GM18907 (cell line): Measurements from ENCODE around the gene FRMPD1.
"Not testable (repeated sequence)": the region's sequence is repeated elsewhere in the genome, so short reads cannot be mapped to it uniquely, and the experiment has no call there.

Source experiments
- ATAC-seq: cut with Tn5 transposase; IDR thresholded peaks from one replicate; pipeline ENCODE4 v1.9.1; 2021; ENCODE audit warnings: mild to moderate bottlenecking, moderate library complexity; ENCODE audit not compliant: unreplicated experiment

The FRMPD1 gene

DNA sequence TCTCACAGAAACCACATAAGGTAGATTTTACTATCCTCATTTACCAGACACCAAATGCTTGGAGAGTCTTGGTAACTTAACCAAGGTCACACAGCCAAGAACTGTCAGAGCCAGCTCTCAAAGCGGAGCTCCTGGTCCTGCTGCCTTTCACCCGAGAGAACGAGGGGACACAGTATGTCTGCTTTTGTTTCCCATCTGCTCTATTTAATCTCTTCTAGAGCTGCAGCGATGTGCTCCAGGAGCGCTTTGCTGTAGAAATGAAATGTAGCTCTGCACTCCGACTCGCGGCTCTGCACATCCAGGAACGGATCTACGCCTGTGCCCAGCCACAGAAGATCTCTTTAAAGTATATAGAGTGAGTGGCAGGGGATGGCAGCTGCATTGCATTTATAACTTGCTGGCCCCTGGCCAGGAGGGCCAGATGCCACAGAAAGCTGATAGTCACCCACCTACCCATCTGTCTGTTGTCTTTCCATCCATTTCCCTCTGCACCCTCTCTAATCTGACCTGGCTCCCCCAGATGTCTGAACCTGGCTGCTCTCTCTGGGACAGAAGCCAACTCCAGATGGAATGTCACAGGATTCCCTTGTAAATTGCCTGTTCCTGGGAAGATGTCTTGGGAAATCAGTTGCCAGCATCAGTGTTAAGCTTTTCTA lies 81.5 kb downstream of the FRMPD1 start:
- no peak for ATAC-seq

DNA sequence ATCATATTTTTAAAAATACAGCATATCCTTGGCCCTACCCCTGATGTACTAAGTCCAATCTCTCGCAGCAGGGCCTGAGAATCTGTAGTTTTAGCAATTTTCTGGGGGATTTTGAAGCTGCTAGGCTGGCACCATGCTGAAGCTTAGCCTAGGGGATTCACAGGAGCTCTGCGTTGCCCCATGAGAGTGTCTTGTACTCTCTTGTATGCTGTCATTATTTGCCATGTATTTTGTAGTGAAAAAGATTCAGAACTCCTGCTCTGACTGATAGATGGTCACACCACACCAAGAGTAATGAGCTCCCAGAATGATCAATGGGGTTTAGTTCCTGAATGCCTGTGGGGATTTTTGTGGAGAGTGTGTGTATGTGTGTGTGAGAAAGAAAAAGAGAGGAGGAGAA lies 82.2 kb downstream of the FRMPD1 start:
- no peak for ATAC-seq

DNA sequence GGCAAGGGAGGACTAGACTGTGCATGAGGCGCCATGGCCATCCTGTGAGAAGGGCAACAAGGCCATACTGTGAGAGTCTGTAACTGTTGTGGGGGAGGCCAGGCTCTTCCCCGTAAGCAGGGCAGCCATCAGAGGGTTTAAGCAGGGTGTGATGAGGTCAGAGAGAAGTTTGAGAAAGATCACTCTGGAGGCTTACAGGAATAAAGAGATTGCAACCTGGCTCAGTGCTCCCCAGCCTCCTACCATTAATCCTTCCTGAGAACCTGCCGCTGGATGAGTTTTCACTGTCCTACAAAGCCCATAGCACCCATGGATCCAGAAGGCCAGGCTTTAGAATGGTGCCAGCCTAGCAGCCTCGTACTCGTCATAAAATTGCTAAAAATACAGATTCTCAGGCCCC lies 88.5 kb downstream of the FRMPD1 start:
- no peak for ATAC-seq

DNA sequence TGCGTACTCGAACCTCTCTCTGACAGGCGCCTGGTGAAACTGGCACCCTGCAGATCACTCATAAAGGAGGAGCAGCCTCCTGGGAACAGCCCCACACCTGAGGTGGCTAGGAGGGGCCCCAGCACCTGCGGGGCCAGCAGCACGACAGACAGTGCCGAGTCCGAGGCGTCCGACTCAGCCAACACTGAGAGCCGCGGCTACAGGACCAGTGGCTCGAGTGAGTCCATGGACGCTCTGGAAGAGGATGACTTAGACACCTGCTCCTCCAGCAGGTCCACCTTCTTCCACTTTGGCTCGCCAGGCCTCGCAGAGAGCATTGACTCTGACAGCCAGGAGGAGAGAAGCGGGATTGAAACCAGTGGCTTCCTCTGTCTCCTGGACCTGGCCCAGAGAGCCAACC lies 89.4 kb downstream of the FRMPD1 start:
- ATAC-seq, result no peak

DNA sequence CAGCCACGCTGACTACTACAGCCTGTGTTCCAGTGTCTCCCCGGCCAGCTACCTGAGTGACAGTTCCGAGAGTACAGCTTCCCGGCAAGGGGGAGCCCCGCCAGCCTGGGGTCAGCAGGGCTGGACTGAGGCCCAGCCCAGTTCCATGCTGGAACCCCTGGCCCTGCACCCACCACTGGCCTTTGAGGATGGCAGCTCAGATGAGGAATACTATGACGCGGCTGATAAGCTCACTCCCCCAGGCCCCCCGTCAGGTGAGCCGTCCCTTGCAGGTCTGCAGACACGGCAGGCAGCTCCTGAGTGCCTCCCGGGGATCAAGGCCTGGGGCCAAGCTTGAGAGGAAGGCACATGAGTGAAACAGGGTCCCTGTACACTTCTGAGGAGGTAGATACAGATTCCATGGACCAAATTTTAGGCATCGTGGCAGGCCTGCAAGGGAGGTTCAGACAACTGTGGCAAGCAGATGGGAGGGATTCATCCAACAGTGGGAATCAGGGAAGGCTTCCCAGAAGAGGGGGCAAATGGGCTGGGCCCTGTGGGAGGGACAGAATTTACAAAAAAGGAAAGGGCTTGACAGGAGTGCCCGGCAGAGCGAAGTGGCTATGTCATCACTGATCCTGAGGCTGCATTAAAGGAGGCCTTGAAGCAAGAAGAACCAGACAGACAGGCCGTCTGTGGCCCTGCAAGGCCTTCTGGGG lies 90.0 kb downstream of the FRMPD1 start:
- ATAC-seq, result no peak

DNA sequence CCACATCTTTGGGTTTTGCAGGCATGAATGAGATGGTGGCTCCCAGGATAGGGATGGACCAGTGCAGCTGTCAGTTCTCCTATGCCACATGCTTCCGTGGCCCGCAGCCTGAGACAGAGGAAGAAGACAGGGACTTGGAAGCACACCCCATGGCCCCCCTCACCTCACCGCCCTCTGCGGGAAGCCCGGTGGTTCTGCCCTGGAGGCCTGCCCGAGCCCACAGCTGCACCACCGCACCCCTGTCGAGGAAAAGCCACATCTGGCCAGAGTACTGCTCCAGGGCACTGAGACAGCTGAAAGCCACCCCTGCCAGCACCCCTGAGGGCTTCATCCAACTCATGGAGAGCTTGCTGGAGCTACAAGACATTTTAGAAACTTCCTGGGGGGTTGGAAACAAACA lies 95.2 kb downstream of the FRMPD1 start:
- ATAC-seq, result no peak

DNA sequence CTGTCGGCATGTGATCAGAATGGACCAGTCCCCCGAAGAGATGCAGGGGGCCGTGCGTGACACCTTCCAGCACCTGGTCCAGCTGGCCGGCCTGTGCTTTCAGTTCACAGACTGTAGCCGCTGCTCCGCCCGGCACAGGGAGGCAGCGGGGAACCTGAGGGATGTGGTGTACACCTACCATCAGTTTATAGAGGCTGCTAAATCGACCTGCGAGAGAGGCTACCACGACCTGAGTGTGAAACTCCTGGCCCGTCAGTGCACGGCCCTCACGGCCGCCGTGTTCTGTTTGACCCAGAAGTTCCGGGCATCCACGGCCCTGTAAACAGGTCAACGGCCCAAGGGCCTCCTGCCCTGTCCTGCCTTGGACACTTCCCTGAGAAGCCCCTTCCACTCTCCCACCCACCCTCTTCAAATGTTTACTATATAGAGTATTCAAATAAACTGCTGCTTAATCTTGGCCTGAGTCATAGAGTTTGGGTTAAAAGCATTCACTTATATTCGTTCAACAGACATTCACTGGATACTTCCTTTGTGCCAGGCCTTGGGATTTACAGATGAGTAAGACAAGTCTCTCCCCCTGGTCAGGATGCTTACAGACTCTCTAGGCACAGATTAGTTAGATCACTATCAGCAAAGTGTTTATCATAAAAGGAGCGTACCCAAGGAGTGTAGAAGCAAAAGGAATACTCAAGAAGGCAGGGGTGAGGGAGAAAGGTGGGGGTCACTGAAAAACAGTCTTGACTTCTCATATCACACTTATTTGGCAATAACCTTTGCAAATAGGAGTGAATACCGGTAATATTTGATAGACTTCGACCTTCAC lies 95.9 kb downstream of the FRMPD1 start:
- no peak for ATAC-seq

DNA sequence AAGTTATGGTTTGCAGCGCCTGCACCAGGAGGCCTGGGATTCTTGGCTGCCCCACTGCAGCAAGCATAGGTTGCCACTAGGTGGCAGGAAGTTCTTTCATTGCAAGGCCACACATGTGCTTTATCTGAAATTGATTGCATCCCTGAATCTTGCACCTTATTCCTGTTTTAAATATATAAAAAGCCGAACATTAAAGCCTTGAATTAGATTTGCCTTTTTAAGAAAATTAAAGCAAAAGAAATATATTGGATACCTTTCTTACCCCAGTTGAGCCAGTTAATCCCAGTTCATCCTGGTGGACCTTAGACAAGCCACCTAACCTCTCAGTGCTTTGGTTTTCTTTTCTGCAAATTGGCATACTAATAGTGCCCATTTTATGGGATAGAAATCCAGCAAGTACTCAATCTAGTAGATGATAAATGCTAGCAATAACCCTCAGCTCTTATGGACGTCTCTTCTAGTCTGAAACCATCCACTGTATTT lies 96.6 kb downstream of the FRMPD1 start:
- ATAC-seq, result no peak

DNA sequence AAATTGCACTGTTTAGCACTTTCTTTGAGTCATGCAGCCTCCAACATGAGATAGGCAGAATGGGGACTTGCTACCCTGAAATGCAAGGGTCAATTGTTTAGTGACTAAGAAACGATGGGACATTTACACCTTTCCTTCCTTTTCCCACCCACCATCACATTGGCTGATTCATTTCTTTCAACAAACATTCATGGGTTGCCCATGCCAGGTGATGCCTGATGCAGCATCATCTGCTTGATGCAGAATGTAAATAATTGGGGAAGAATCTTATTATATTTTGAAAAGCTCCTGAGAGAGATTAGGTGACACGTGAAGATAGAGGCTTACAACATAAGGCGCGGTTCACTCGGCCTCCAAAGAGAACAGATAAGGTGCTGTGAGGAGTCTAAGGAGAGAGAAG lies 98.4 kb downstream of the FRMPD1 start:
- no peak for ATAC-seq

DNA sequence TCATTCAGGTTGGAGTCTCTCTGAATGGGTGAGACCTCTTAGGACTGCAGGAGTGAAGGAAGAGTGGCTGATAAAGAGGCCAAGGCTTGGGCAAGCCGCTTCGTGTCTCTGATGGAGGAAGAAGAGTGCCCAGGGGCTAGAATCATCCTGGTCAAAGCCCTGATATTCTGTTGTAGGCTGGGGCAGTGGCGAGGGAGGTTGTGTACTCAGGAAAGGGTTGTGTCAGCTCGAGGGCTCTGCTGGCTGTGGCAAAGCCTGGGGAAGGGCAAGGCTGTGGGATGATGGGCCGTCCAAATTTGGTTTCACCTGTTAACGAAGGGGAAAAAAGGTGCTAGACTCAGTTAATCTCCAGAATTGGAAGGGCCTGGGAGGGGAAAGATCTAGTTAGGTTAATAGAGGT lies 100.4 kb downstream of the FRMPD1 start:
- no peak for ATAC-seq

DNA sequence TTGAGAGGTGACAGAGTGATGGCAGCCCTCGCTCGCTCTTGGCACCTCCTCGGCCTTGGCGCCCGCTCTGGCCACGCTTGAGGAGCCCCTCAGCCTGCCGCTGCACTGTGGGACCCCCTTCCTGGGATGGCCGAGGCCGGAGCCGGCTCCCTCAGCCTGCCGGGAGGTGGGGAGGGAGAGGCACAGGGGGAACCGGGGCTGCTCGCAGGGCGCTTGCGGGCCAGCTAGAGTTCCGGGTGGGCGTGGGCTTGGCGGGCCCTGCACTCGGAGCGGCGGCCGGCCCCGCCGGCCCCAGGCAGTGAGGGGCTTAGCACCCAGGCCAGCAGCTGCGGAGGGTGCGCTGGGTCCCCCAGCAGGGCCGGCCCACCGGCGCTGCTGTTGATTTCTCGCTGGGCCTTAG lies 101.0 kb downstream of the FRMPD1 start:
- ATAC-seq, result not testable (repeated sequence)

DNA sequence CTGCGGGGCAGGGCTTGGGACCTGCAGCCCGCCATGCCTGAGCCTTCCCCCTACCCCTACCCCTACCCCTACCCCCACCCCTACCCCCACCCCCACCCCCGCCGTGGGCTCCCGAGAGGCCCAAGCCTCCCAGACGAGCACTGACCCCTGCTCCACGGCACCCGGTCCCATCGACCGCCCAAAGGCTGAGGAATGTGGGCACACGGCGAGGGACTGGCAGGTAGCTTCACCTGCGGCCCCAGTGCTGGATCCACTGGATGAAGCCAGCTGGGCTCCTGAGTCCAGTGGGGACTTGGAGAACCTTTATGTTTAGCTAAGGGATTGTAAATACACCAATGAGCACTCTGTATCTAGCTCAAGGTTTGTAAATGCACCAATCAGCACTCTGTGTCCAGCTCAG lies 101.4 kb downstream of the FRMPD1 start:
- ATAC-seq, result not testable (repeated sequence)

DNA sequence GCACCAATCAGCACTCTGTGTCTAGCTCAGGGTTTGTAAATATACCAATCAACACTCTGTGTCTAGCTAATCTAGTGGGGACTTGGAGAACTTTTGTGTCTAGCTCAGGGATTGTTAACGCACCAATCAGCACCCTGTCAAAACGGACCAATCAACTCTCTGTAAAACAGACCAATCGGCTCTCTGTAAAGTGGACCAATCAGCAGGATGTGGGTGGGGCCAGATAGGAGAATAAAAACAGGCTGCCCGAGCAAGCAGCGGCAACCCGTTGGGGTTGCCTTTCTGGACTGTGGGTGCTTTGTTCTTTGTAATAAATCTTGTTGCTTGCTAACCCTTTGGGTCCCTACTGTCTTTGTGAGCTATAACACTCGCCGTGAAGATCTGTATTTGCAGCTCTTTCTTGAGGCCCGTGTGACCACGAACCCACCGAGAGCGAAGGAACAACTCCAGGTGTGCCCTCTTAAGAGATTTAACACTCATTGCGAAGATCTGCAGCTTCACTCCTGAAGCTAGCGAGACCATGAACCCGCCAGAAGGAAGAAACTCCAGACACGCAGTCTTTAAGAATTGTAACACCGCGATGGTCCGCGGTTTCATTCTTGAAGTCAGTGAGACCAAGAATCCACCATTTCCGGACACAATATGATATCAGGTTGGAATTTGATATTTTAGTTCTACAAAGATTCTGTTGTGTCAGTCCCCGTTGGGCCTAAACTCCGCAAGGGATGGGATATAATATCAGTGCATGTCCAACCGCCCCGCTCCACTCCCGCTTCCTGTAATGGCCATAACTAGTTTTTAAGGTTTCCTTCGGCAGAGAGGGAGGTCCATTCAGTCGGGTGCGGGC lies 102.1 kb downstream of the FRMPD1 start:
- no peak for ATAC-seq

DNA sequence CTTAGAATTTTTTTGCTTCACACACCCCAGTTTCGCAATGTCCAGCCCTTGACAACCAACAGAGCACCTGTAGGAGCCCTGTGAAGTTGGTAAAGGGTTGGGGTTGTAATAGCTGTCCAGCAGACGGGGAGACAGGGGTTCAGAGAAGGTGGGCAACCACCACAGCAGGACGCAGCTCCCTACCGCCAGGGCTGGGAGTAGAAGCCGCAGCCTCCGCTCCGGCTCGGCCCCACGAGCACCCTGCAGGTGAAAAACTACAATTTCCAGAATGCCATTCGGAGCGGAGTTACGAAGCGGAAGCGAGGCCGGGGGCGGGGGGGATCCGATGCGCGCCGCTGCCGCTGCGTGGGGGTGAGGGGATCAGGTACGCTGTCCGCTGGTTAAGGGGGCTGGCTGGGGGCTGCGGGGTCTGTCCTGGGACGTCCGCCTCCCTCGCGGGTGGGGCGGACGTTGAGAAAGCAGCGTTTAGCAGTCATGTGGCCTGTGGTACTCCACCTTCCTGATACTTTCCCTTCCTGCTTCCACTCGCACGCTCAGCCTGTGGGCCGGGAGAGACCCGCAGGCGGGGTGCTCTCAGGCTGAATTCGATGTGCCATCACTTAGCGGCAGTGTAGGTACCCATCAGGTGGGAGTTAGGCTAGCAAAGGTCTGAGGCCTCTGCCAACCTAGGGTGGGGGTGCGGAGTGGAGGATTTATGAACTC lies 102.9 kb downstream of the FRMPD1 start, which contains the start of gene TRMT10B:
TSS of gene TRMT10B (plus strand) at position 317 of the 702 bp plus-strand sequence. CDS start 8,127 bp downstream, outside the sequence.
- peak; percentile 91 for ATAC-seq

DNA sequence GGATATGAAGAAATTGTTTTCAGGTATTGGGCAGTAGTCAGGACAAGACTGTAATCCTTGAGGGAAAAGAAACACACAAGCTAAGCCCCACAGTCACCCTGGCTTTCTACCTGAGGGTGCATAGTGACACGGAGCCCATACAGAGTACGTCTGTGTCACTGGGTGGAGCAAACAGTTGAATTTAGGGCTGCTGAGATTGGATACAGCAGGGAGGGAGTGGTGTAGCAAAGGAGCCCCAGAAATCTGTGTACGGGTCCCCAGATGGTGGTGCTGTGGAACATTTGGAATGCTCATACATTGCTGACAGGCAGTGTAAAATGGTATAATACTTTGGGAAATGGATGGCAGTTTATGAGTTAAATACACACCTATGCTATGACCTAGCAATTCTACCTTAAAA lies 108.0 kb downstream of the FRMPD1 start:
- no peak for ATAC-seq

DNA sequence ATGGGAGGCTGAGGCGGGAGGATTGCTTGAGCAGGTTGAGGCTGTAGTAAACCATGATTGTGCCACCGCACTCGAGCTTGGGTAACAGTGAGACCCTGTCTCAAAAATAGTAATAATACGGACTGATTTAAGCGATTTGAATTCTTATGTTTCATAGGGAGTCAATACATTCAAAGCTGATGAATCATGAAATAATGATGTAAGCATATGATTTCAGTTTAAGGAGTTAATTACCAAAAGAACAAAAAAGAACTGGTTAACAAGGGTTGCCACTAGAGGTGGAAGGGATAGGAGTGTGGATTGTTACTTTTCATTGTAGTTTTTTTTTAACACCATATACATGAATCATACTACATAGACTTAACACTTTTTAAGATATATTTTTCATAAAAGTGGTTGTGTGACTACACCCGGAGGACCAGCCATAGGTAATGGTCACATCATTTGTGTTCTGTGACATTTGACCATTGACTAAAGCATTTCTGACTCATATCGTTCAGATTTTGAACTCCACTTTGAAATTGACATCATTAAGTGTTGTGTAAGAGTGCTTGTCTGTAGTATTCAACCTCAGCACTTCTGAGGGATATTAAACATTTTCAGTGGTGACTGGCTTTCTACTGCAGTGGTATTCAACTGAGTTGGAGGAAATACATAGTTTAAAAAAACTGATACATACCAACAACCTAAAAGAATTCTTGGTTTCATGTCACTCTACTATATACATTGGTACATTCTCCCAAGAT lies 109.8 kb downstream of the FRMPD1 start:
- ATAC-seq, result no peak

DNA sequence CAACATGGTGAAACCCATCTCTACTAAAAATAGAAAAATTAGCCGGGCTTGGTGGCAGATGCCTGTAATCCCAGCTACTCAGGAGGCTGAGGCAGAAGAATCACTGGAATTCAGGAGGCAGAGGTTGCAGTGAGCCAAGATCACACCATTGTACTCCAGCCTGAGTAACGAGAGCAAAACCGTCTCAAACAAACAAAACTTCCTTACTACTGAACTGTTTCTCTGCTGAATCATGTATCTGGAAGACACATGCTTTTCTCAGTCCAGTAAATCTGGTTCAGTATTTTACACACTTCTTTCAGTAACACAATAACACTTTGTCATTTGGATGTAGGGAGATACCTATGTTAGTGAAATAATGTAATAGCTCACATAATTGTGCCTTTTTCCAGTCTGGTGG lies 110.8 kb downstream of the FRMPD1 start:
- ATAC-seq, result no peak

DNA sequence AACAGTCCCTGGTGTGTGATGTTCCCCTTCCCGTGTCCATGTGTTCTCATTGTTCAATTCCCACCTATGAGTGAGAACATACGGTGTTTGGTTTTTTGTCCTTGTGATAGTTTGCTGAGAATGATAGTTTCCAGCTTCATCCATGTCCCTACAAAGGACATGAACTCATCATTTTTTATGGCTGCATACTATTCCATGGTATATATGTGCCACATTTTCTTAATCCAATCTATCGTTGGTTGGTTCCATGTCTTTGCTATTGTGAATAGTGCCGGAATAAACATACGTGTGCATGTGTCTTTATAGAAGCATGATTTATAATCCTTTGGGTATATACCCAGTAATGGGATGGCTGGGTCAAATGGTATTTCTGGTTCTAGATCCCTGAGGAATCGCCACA lies 114.5 kb downstream of the FRMPD1 start:
- not testable (repeated sequence) for ATAC-seq

DNA sequence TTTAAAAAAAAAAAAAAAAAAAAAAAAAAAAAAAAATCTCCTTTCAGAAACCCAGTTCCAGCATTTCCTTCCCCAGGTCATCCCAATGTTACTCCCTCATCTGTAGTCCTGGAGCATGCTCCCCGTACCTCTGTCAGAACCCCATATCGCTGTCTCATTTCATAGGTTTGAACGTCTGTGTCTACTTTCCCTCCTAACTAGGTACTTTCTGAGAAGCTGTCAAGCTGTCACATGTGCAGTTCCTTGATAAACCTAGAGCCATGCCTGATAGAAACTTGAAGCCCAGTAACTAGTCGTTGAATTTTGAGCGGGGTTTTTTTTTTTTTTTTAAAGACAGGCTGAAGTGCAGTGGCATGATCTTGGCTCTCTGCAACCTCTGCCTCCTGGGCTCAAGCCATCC lies 118.6 kb downstream of the FRMPD1 start:
- ATAC-seq, result no peak
